GM23248 (cell line): ENCODE measurements around the gene SMKR1. TPM values are rescaled to one million over a fixed set of nuclear protein-coding genes. Genes with fewer than 3 reads are reported as not detected.

Experiments
- DNase-seq: peaks from one replicate; pipeline ENCODE4 v3.0.0-alpha.2; 2015
- H2AFZ ChIP-seq: fragments of 200-600 bp; sonication (generic); 2 replicates; pipeline ENCODE4 v1.6.1; 2016; ENCODE audit warnings: antibody characterized with exemption
- H3F3A ChIP-seq: fragments of 200-600 bp; sonication (generic); 2 replicates; pipeline ENCODE4 v1.6.1; 2016; ENCODE audit warnings: mild to moderate bottlenecking, antibody characterized with exemption, mixed run types; ENCODE audit not compliant: insufficient read depth
- H3K27ac ChIP-seq: fragments of 200-600 bp; sonication (generic); 2 replicates; pipeline ENCODE4 v1.5.1; 2016; ENCODE audit warnings: mild to moderate bottlenecking
- H3K27me3 ChIP-seq: fragments of 200-600 bp; sonication (generic); replicated peaks from 2 replicates; pipeline ENCODE4 v1.6.1; 2016; ENCODE audit warnings: mild to moderate bottlenecking; ENCODE audit not compliant: insufficient read depth
- H3K36me3 ChIP-seq: fragments of 200-600 bp; sonication (generic); 2 replicates; pipeline ENCODE4 v1.6.1; 2016; ENCODE audit warnings: low read depth, mild to moderate bottlenecking
- H3K4me1 ChIP-seq: fragments of 200-600 bp; sonication (generic); 2 replicates; pipeline ENCODE4 v1.6.1; 2016; ENCODE audit warnings: mild to moderate bottlenecking; ENCODE audit not compliant: insufficient read depth
- H3K4me2 ChIP-seq: fragments of 200-600 bp; sonication (generic); one replicate; pipeline ENCODE4 v1.6.1; 2016; ENCODE audit warnings: mild to moderate bottlenecking; ENCODE audit not compliant: unreplicated experiment
- H3K4me3 ChIP-seq: fragments of 200-600 bp; sonication (generic); 2 replicates; pipeline ENCODE4 v1.5.1; 2016; ENCODE audit warnings: mild to moderate bottlenecking
- H3K79me2 ChIP-seq: fragments of 200-600 bp; sonication (generic); 2 replicates; pipeline ENCODE4 v1.6.1; 2016; ENCODE audit warnings: mild to moderate bottlenecking; ENCODE audit not compliant: insufficient read depth
- H3K9ac ChIP-seq: fragments of 200-600 bp; sonication (generic); 2 replicates; pipeline ENCODE4 v1.6.1; 2016; ENCODE audit warnings: mild to moderate bottlenecking
- H3K9me2 ChIP-seq: fragments of 200-600 bp; sonication (generic); 2 replicates; pipeline ENCODE4 v1.6.1; 2016; ENCODE audit warnings: mixed run types, mild to moderate bottlenecking, moderate library complexity; ENCODE audit not compliant: insufficient read depth
- H3K9me3 ChIP-seq: fragments of 200-600 bp; sonication (generic); one replicate; pipeline ENCODE4 v1.6.1; 2017; ENCODE audit warnings: low read depth
- H4K20me1 ChIP-seq: fragments of 200-600 bp; sonication (generic); 2 replicates; pipeline ENCODE4 v1.6.0; 2016; ENCODE audit not compliant: insufficient read depth
- EZH2 ChIP-seq: fragments of 200-600 bp; sonication (generic); IDR thresholded peaks from 2 replicates; pipeline ENCODE4 v1.6.1; 2018; ENCODE audit warnings: antibody characterized with exemption, mild to moderate bottlenecking; ENCODE audit not compliant: insufficient read depth, poor library complexity, severe bottlenecking
- EZH2phosphoT487 ChIP-seq: fragments of 200-600 bp; sonication (generic); IDR thresholded peaks from 2 replicates; pipeline ENCODE4 v1.6.1; 2018; ENCODE audit warnings: antibody characterized with exemption, moderate library complexity, mild to moderate bottlenecking, low read depth; ENCODE audit not compliant: insufficient read depth
- WGBS, 2 experiments: methylation state at CpG; one replicate each; pipeline ENCODE4 v1.1.6; 2015 to 2017; ENCODE audit warnings: low lambda C conversion rate in 2 of 2, low coverage in 1 of 2; ENCODE audit errors: missing lambda C conversion rate in 2 of 2; 5-methylcytosine and 5-hydroxymethylcytosine counted together
- in situ Hi-C: fragments of 300-500 bp; cut with MboI; formaldehyde crosslinking; loops from 2 replicates; pipeline ENCODE4 v1.15.0; 2020
- polyA plus RNA-seq: library from polyadenylated mRNA; unstranded; fragments of >200 nt; fragmentation: Nextera tagmentation; extraction: Ambion mirVana; gene quantifications from 2 replicates; pipeline ENCODE4 v1.2.1, GENCODE V29; 2016
- total RNA-seq: library from RNA; depleted of rRNA; stranded (reverse); fragments of >200 nt; shearing (Covaris generic); gene quantifications from 2 replicates; pipeline ENCODE4 v1.2.3, GENCODE V29; 2014

The SMKR1 gene
- total and polyA plus RNA-seq, 2 experiments from 2014 or later, result 0.18 TPM; not detected in 1

DNA sequence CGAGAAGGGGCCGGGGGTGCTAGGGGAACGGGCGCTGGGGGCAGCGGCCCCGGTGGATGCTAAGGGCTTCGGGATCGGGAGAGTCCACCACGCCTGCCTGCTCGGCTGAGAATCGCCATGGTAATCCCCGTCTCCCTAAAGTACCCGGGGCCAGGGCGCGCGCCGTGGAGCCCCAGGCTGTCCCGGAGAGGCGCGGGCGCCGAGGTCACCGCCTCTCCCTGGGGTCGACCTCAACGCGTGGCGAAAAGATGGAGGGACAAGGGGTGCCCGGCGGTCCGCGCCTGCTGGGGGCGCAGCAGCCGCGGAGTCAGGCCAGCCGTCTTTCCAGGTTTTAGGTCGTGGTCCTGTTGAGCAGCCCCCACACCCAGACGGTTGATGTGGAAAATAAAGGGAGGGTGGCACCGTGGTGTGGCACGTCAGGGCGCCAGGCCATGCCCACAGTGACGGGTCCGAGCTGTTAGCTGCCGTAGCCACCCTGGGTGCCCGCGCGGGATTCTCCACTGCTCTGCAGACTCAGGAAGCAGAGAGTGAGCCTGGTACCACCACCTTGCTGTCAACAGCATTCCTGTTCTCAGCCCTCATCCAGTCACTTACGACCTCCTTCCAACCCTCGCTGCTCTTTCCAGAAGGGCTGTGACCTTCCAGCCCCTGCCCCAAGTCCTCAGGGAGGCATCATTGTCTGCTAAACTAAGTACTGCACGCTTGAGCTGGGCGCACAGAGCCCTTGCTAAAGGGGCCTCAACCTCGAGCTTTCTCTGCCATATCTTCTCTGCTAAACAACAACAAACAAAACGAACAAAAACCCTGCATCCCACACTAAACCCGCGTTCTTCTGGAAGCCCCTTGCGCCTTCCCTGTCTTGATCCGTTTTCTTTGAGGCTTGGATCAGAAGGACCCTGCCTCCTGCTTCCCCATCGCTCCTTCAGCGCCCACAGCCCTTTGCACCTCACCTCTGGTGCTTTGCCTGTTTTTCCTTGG, 666 bp downstream of the SMKR1 start:
- in situ Hi-C loops, result no loop called here
- H4K20me1 ChIP-seq, result no peaks in the 10 kb centered on the region
- no peaks in the 10 kb centered on the region for H3K27me3 ChIP-seq
- no peaks in the 10 kb centered on the region for H3K9me2 ChIP-seq
- no peaks in the 10 kb centered on the region for H3K9me3 ChIP-seq
- no peak for DNase-seq
- peak overlapping the region; percentile 67 for H3K4me2 ChIP-seq
- H3K4me3 ChIP-seq, result peak overlapping the region; percentile 70
- no peak for TF ChIP-seq EZH2
- TF ChIP-seq EZH2phosphoT487, result no peak
- H3F3A ChIP-seq, result no peaks in the 10 kb centered on the region
- H3K27ac ChIP-seq, result no peak overlapping the region
- H2AFZ ChIP-seq, result peak overlapping the region; percentile 80
- H3K9ac ChIP-seq, result peak overlapping the region; percentile 54
- H3K4me1 ChIP-seq, result no peaks in the 10 kb centered on the region
- H3K79me2 ChIP-seq, result no peaks in the 10 kb centered on the region
- H3K36me3 ChIP-seq, result no peaks in the 10 kb centered on the region
- 19 to 20% methylated on average over 47 to 48 of the region's 58 CpGs for WGBS, 2 experiments

DNA sequence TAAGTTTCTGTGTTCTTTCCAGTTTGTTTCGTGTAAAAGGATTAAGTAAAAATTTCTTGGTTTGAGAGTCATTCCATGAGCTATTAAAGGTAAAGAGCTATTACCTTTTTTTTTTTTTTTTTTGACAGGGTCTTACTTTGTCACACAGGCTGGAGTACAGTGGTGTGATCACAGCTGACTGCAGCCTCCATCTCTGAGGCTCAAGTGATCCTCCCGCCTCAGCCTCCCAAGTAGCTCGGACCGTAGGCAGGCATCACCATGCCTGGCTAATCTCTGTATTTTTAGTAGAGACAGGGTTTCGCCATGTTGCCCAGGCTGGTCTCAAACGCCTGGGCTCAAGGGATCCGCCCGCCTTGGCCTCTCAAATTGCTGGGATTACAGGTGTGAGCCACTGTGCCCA, 1.4 kb downstream of the SMKR1 start:
- Histone ChIP-seq H4K20me1 (no peaks in the 10 kb centered on the region), H3K9ac (no peak overlapping the region), H3K27me3 (no peaks in the 10 kb centered on the region), H3K36me3 (no peaks in the 10 kb centered on the region), H3K9me2 (no peaks in the 10 kb centered on the region), H3K4me3 (no peak overlapping the region), H3K4me1 (no peaks in the 10 kb centered on the region), H3K4me2 (no peak overlapping the region), H2AFZ (no peak overlapping the region), H3K79me2 (no peaks in the 10 kb centered on the region), H3K27ac (no peak overlapping the region), H3F3A (no peaks in the 10 kb centered on the region), H3K9me3 (no peaks in the 10 kb centered on the region)
- DNase-seq, result no peak
- in situ Hi-C loops, result no loop called here
- WGBS, 2 experiments, result 97% methylated on average over 8 of the region's 8 CpGs
- TF ChIP-seq EZH2phosphoT487, result no peak
- no peak for TF ChIP-seq EZH2

DNA sequence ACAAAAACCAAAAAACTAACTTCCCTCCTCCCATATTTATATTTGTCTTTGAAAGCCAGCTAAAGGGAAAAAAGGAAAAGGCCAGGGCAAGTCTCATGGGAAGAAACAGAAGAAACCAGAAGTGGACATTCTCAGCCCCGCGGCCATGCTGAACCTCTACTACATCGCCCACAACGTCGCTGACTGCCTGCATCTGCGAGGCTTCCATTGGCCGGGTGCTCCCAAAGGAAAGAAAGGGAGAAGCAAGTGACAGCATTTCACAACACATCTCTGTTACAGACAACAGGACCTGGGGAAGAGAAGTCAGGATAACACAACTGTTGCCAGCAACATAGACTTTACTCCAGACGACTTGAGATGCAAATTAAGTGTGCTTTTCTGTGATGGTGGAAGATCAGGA, 9.9 kb downstream of the SMKR1 start:
- H2AFZ ChIP-seq, result no peak overlapping the region
- H3K36me3 ChIP-seq, result no peaks in the 10 kb centered on the region
- H3K9me2 ChIP-seq, result no peaks in the 10 kb centered on the region
- no peak overlapping the region for H3K9ac ChIP-seq
- in situ Hi-C loops, result no loop called here
- H3K4me3 ChIP-seq, result no peak overlapping the region
- H3K27me3 ChIP-seq, result no peaks in the 10 kb centered on the region
- whole genome bisulfite sequencing, 2 experiments, result 75 to 81% methylated on average over 8 of the region's 8 CpGs
- no peaks in the 10 kb centered on the region for H3K79me2 ChIP-seq
- H3K4me1 ChIP-seq, result 0 out of 2 replicates have a peak, but pooled peaks cover 9% of the 10 kb centered on the region
- H3F3A ChIP-seq, result 0 out of 2 replicates have a peak, but pooled peaks cover 10% of the 10 kb centered on the region
- no peak for DNase-seq
- no peaks in the 10 kb centered on the region for H4K20me1 ChIP-seq
- H3K9me3 ChIP-seq, result no peaks in the 10 kb centered on the region
- TF ChIP-seq EZH2 (no peak), EZH2phosphoT487 (no peak)
- no peak overlapping the region for H3K4me2 ChIP-seq
- H3K27ac ChIP-seq, result no peak overlapping the region

DNA sequence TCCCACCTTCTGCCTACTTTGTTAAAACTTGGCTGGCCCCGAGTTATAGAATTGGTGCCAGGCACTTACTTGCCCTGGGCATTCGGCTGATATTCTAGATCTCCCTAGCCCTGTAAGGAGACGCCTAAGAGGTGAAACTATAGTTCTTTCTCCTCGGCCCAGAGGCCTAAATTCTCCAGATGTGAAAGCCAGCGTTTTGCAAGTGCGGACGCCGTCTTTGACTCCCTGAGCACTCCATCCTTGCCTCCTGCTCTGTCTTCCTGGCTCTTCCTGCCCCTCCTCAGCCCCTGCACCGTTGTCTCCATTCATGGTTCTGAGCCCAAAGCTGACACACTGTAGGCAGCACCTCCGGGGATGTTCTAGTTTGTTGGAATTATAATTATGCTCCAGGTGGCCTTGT, 11.2 kb downstream of the SMKR1 start:
- Histone ChIP-seq H3K27ac (no peak overlapping the region), H3K4me1 (0 out of 2 replicates have a peak, but pooled peaks cover 9% of the 10 kb centered on the region), H3K9me3 (no peaks in the 10 kb centered on the region), H3K36me3 (no peaks in the 10 kb centered on the region), H4K20me1 (no peaks in the 10 kb centered on the region), H3K27me3 (no peaks in the 10 kb centered on the region), H3K4me3 (no peak overlapping the region), H3K9me2 (no peaks in the 10 kb centered on the region), H2AFZ (no peak overlapping the region), H3K9ac (no peak overlapping the region), H3F3A (0 out of 2 replicates have a peak, but pooled peaks cover 10% of the 10 kb centered on the region), H3K4me2 (no peak overlapping the region), H3K79me2 (no peaks in the 10 kb centered on the region)
- WGBS, 2 experiments, result 80 to 83% methylated on average over 10 of the region's 10 CpGs
- DNase-seq, result no peak
- in situ Hi-C loops, result no loop called here
- TF ChIP-seq EZH2phosphoT487 (no peak), EZH2 (no peak)
